ENCODE measurements around the gene INMT. TPM values are rescaled to one million over a fixed set of nuclear protein-coding genes. Genes with fewer than 3 reads are reported as not detected.

The INMT gene
- polyA plus RNA-seq, 2 of the 4 experiments (the other 2 are of a cell fraction) = not detected

DNA sequence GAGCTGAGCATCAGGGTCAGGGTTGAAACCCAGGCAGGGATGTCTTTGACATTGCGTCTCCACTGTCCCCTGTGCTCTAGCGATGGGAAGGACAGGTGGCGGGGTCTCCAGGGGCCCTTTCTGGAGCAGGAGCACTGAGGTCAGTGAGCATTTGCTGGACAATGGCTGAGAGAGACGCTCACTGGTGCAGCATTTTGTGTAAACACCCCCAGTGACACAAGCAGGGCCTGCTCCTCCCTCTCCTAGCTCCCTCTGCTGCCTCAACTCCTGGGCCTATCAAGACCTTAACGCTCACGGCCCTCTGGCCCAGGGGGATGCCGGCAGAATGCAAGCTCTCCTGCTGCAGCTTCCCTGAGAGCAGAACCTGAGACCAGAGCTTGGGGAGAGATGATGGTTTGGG, 17.4 kb upstream of the INMT start:
- Histone ChIP-seq H3K4me3 (no peak overlapping the region), H3K4me1 (no peaks in the 10 kb centered on the region), H3K4me2 (no peak overlapping the region), H3K27ac (no peak overlapping the region), H3K9me3 (0 out of 3 replicates have a peak, but pooled peaks cover 4% of the 10 kb centered on the region)
- 60% methylated on average over 7 of the region's 7 CpGs for WGBS (ENCODE audit: missing lambda C conversion rate)
- no peak for TF ChIP-seq CEBPB (IDR thresholded peaks at IDR 0.05)
- no peak for TF ChIP-seq NPAS2 (CRISPR knock-in tag; IDR thresholded peaks at IDR 0.05; ENCODE audit: borderline replicate concordance)
- TF ChIP-seq TP53 (CRISPR knock-in tag; IDR thresholded peaks at IDR 0.05) = no peak
- no peak for TF ChIP-seq BHLHE40 (IDR thresholded peaks at IDR 0.05; ENCODE audit: low read depth, low read length)
- TF ChIP-seq RAD21 (conservative IDR thresholded peaks at IDR 0.05 in 1 of 2, IDR thresholded peaks at IDR 0.05 in 1 of 2) = no peak
- no peak for TF ChIP-seq FOSL2 (IDR thresholded peaks at IDR 0.05)
- no peak for TF ChIP-seq FOSL2 (CRISPR knock-in tag; IDR thresholded peaks at IDR 0.05)
- TF ChIP-seq GATA3 (IDR thresholded peaks at IDR 0.05; ENCODE audit: borderline replicate concordance) = no peak
- no peak for TF ChIP-seq KDM5A (IDR thresholded peaks at IDR 0.05)
- TF ChIP-seq NR3C1 (IDR thresholded peaks at IDR 0.05) = no peak
- DNase-seq (ENCODE audit: low read depth in 1 of 2, low spot score in 1 of 2) (no peak), ATAC-seq (no peak), FAIRE-seq (no peak)
- CTCF ChIA-PET = interaction anchor here (1.3 to 1.8 kb wide), 2 partner anchors 52 to 170 kb away, joined by 3 to 6 read pairs; partner anchors contain the start of gene CRHR2
- POLR2A ChIA-PET = no interaction called here

DNA sequence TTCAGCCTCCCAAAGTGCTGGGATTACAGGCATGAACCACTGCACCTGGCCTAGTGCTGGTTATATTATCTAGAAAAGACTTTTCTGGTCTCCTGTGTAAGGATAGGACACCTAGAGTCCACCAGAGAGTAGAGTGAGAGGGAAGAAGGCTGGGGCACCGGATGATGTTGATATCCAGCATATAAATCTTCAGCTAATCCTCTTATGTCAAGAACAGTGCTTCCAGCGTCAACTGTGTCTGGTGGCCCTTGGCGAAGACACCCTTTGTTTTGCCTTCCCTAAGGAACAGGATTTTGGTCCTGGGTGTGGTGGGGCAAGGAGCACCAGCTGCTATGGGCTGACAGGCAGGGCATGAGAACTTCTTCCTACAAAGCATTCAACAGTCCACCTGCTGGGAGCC, 16.3 kb upstream of the INMT start:
- no peaks in the 10 kb centered on the region for H3K4me1 ChIP-seq
- H3K27ac ChIP-seq = no peak overlapping the region
- H3K9me3 ChIP-seq = 0 out of 3 replicates have a peak, but pooled peaks cover 4% of the 10 kb centered on the region
- no peak for FAIRE-seq
- ATAC-seq = no peak
- no peak for DNase-seq (ENCODE audit: low read depth in 1 of 2, low spot score in 1 of 2)
- ChIA-PET CTCF (interaction anchor here (1.2 to 1.8 kb wide), 2 partner anchors 51 to 53 kb away, joined by 3 to 6 read pairs; partner anchors contain the start of gene CRHR2), POLR2A (no interaction called here)
- H3K4me2 ChIP-seq = no peak overlapping the region
- 53% methylated on average over 3 of the region's 3 CpGs for WGBS (ENCODE audit: missing lambda C conversion rate)
- H3K4me3 ChIP-seq = no peak overlapping the region
- TF ChIP-seq, protein P1, sequence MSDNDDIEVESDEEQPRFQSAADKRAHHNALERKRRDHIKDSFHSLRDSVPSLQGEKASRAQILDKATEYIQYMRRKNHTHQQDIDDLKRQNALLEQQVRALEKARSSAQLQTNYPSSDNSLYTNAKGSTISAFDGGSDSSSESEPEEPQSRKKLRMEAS (IDR thresholded peaks at IDR 0.05) = no peak
- TF ChIP-seq TFCP2L1 (CRISPR knock-in tag; IDR thresholded peaks at IDR 0.05) (no peak), MYC (IDR thresholded peaks at IDR 0.05; ENCODE audit: borderline replicate concordance, low read length) (no peak)
- TF ChIP-seq, protein P2, sequence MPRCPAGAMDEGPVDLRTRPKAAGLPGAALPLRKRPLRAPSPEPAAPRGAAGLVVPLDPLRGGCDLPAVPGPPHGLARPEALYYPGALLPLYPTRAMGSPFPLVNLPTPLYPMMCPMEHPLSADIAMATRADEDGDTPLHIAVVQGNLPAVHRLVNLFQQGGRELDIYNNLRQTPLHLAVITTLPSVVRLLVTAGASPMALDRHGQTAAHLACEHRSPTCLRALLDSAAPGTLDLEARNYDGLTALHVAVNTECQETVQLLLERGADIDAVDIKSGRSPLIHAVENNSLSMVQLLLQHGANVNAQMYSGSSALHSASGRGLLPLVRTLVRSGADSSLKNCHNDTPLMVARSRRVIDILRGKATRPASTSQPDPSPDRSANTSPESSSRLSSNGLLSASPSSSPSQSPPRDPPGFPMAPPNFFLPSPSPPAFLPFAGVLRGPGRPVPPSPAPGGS (IDR thresholded peaks at IDR 0.05) = no peak
- TF ChIP-seq, protein P3, sequence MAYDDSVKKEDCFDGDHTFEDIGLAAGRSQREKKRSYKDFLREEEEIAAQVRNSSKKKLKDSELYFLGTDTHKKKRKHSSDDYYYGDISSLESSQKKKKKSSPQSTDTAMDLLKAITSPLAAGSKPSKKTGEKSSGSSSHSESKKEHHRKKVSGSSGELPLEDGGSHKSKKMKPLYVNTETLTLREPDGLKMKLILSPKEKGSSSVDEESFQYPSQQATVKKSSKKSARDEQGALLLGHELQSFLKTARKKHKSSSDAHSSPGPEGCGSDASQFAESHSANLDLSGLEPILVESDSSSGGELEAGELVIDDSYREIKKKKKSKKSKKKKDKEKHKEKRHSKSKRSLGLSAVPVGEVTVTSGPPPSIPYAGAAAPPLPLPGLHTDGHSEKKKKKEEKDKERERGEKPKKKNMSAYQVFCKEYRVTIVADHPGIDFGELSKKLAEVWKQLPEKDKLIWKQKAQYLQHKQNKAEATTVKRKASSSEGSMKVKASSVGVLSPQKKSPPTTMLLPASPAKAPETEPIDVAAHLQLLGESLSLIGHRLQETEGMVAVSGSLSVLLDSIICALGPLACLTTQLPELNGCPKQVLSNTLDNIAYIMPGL (CRISPR knock-in tag; IDR thresholded peaks at IDR 0.05; ENCODE audit: borderline replicate concordance) = no peak

DNA sequence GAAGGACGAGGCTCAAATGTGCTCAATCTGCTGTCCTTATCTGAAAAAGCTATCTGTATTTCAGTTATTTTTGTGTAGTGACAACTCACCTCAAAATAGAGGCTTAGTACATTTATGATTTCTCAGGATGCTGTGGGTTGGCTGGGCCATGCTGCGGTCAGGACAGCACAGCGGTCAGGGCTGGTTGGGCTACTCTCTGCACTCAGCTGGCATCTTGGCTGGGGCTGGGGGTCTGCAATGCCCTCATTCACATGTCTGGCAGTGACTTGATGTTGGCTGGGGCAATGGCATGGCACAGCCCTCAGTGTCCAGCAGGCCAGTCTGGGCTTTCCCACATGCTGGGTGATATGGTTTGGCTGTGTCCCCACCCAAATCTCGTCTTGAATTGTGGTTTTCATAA, 15.6 kb upstream of the INMT start:
- 43% methylated on average over 4 of the region's 4 CpGs for WGBS (ENCODE audit: missing lambda C conversion rate)
- TF ChIP-seq RNF2 (IDR thresholded peaks at IDR 0.05; ENCODE audit: borderline replicate concordance, low read depth) (no peak), MYC (IDR thresholded peaks at IDR 0.05; ENCODE audit: borderline replicate concordance, low read length) (no peak), CHD2 (IDR thresholded peaks at IDR 0.05; ENCODE audit: low read length, partially characterized antibody) (no peak), HEYL (CRISPR knock-in tag; IDR thresholded peaks at IDR 0.05) (no peak), RAD21 (conservative IDR thresholded peaks at IDR 0.05 in 1 of 2, IDR thresholded peaks at IDR 0.05 in 1 of 2) (no peak), SMC3 (IDR thresholded peaks at IDR 0.05) (no peak), ZNF302 (CRISPR knock-in tag; IDR thresholded peaks at IDR 0.05) (no peak), GATA3 (IDR thresholded peaks at IDR 0.05; ENCODE audit: borderline replicate concordance) (no peak), FOSB (CRISPR knock-in tag; IDR thresholded peaks at IDR 0.05) (no peak), POLR2A (IDR thresholded peaks at IDR 0.05; ENCODE audit: low read length) (no peak), ZSCAN20 (CRISPR knock-in tag; IDR thresholded peaks at IDR 0.05) (no peak), CBX8 (IDR thresholded peaks at IDR 0.05) (no peak), MAZ (IDR thresholded peaks at IDR 0.05; ENCODE audit: borderline replicate concordance, low read depth, low read length) (no peak)
- TF ChIP-seq, protein P4, sequence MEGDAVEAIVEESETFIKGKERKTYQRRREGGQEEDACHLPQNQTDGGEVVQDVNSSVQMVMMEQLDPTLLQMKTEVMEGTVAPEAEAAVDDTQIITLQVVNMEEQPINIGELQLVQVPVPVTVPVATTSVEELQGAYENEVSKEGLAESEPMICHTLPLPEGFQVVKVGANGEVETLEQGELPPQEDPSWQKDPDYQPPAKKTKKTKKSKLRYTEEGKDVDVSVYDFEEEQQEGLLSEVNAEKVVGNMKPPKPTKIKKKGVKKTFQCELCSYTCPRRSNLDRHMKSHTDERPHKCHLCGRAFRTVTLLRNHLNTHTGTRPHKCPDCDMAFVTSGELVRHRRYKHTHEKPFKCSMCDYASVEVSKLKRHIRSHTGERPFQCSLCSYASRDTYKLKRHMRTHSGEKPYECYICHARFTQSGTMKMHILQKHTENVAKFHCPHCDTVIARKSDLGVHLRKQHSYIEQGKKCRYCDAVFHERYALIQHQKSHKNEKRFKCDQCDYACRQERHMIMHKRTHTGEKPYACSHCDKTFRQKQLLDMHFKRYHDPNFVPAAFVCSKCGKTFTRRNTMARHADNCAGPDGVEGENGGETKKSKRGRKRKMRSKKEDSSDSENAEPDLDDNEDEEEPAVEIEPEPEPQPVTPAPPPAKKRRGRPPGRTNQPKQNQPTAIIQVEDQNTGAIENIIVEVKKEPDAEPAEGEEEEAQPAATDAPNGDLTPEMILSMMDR (IDR thresholded peaks at IDR 0.05) = no peak
- TF ChIP-seq, protein P5, sequence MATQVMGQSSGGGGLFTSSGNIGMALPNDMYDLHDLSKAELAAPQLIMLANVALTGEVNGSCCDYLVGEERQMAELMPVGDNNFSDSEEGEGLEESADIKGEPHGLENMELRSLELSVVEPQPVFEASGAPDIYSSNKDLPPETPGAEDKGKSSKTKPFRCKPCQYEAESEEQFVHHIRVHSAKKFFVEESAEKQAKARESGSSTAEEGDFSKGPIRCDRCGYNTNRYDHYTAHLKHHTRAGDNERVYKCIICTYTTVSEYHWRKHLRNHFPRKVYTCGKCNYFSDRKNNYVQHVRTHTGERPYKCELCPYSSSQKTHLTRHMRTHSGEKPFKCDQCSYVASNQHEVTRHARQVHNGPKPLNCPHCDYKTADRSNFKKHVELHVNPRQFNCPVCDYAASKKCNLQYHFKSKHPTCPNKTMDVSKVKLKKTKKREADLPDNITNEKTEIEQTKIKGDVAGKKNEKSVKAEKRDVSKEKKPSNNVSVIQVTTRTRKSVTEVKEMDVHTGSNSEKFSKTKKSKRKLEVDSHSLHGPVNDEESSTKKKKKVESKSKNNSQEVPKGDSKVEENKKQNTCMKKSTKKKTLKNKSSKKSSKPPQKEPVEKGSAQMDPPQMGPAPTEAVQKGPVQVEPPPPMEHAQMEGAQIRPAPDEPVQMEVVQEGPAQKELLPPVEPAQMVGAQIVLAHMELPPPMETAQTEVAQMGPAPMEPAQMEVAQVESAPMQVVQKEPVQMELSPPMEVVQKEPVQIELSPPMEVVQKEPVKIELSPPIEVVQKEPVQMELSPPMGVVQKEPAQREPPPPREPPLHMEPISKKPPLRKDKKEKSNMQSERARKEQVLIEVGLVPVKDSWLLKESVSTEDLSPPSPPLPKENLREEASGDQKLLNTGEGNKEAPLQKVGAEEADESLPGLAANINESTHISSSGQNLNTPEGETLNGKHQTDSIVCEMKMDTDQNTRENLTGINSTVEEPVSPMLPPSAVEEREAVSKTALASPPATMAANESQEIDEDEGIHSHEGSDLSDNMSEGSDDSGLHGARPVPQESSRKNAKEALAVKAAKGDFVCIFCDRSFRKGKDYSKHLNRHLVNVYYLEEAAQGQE (IDR thresholded peaks at IDR 0.05) = no peak

More for the DNA sequence above, 15.6 kb upstream of the INMT start:
- no peak for FAIRE-seq
- Histone ChIP-seq H3K4me1 (no peaks in the 10 kb centered on the region), H3K27ac (no peak overlapping the region), H3K4me3 (no peak overlapping the region), H3K9me3 (0 out of 3 replicates have a peak, but pooled peaks cover 4% of the 10 kb centered on the region), H3K4me2 (no peak overlapping the region)
- CTCF ChIA-PET = interaction anchor here (0.9 to 1.2 kb wide), 2 partner anchors 35 to 51 kb away, joined by 3 read pairs; no protein-coding TSS in a partner anchor
- POLR2A ChIA-PET = no interaction called here
- DNase-seq (ENCODE audit: low read depth in 1 of 2, low spot score in 1 of 2) = no peak
- ATAC-seq = no peak
